Activated naive CD4-positive, alpha-beta T cell treated with anti-CD3 and anti-CD28 coated beads, Interleukin-2, amount 50 U/mL, for 16 hours (primary cell): ENCODE data around the gene ZRANB3.

Experiments
- DNase-seq: peaks from one replicate; pipeline ENCODE4 v3.0.0-alpha.2; 2020

ZRANB3 gene

GRCh38 chr2:135238651-135239050 lies 292.4 kb downstream of the ZRANB3 start:
- no peak for DNase-seq

DNA sequence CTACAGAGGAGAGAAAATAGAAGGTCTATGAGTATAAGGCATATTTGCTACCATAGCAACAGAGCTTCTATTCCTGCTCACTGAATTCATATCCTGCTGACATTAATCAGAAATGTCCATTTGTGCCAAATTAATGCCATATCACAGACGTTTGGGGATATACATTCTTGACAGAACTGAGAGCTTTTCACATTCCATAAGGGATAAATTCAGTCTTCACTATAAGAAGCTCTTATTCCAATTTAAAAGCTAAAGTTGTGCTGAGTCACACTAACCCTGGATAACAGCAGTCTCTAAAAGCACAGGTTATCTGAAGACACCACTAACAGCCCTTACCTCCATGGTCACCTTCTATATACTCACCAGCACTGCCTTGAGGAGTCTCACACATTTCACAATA lies 300.9 kb downstream of the ZRANB3 start:
- DNase-seq, result no peak

GRCh38 chr2:135227386-135227785 lies 303.6 kb downstream of the ZRANB3 start:
- no peak for DNase-seq

- no peak for DNase-seq
Measured at GRCh38 chr2:135226961-135227360, 304.1 kb downstream of the ZRANB3 start.

- no peak for DNase-seq
Measured at GRCh38 chr2:135225781-135226180, 305.2 kb downstream of the ZRANB3 start.

DNA sequence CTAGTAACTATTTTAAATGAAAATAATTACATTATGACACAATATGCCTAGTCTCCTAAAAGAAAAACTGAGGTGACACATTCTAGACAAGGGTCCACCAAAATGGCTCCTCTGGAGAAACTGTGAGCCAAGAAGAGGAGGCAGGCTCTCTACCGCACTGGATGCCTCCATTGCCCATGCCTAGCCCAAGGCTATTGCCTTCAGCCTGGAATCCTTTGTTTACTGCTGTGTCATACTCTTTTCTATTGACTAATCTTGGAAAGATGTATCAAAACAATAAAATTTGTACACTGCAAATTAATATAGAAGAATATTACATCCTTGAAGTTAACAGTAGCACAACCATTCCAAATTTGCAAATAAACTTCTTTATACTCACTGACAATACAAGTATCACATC lies 311.8 kb downstream of the ZRANB3 start:
- DNase-seq, result no peak

DNA sequence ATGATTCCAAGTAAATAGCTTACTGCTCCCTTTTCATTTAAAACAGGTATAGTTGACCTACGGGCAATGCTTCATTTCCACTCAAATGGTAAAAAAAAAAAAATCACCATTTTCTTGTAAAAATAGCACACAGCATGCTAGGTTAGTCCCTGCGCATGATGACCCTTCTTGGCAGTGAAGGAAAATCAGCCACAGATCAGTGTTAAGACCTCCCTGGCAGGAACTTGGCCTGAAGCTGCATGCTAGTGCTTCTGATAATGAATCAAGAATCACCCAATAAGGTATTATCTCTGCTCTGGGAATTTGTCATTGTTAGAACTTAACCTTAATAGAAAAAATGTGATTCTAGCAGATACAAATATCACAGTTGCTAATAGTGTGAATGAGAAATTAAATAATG lies 312.6 kb downstream of the ZRANB3 start:
- no peak for DNase-seq

DNA sequence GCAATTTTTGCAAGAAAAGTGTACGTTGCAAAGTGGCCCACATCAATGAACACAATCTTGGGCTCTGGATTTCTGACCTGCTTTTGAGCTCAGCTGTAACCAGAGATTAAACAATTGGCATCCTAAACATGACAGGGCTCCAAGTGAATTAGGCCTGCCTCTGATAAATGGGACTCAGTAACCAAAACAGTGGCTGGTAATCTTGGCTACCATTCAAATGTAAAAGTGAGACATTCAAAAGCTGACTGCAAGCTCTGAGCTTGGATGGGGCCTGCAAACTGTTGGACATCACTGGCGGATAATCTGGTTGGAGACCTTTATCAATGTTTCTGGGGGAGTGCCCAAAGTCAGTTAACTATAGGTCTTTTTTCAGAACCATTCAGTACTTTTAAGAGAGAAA lies 318.3 kb downstream of the ZRANB3 start:
- DNase-seq, result no peak

GRCh38 chr2:135208016-135208415 lies 323.0 kb downstream of the ZRANB3 start:
- no peak for DNase-seq

DNA sequence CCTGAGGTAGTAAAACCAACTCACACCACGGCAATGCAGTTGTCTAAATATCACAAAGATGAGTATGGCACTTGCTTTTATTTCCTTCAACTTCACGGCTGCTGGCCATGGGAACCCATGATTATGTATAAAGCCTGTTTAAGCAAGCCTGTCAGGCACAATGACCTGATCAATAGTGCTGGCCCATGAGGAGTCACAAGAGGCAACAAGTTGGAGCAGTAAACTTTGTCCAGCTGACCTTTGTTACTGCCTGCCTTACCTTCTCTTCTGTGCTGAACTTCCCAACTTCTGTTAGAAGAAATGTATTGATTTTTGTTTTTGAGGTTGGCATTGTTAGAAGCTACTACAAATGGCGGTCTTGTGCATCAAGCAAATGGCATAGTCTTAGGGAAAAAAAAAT lies 327.1 kb downstream of the ZRANB3 start:
- DNase-seq, result no peak

DNA sequence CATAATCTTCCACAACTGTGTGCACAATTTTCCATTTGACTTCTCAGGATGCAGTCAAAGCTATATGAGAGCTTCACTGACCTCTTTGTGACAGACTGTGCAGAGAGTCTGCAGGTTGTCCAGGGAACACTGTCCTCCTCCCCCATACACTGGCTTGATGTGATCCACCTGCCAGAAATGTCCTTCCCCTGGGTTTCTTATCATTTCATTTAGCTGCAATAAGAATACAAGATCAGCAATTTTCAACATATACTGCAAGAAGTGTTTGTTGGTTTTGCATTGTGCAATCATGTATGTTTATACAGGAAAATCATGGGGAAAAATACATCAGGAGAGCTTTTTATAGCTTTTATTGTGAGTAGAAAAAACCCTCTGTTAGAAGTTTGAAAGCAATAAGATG lies 328.3 kb downstream of the ZRANB3 start:
- DNase-seq, result no peak

DNA sequence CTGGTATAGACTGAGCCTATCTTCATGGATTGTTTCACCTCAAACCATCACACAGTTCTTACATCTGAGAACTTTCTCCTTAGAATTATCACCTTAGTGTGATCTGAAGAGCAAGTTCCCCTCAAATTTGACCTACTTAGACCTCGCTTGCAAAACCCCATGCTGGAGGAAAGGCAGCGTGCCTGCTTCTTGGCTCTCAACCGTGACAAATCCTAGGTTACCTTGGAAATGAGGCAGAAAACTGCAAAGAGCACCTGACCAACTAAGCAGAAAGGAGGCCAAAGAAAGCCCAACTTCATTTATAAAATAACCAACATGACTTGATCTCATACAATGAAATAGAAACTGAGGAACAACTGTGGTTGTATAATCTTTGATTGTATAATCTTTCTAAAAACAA lies 332.5 kb downstream of the ZRANB3 start:
- DNase-seq, result no peak

DNA sequence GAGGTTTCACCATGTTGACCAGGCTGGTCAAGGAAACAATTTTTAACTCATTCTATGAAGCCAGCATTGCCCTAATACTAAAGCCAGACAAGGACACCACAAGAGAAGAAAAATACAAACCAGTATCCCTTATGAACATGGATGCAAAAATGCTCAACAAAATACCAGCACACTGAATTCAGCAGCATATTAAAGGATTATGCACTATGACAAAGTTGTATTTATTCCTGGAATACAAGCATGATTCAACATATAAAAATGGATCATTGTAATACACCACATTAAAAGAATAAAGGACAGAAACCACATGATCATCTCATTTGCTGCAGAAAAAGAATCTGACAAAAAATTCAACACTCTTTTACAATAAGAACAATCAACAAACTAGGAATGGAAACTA lies 340.2 kb downstream of the ZRANB3 start:
- no peak for DNase-seq

DNA sequence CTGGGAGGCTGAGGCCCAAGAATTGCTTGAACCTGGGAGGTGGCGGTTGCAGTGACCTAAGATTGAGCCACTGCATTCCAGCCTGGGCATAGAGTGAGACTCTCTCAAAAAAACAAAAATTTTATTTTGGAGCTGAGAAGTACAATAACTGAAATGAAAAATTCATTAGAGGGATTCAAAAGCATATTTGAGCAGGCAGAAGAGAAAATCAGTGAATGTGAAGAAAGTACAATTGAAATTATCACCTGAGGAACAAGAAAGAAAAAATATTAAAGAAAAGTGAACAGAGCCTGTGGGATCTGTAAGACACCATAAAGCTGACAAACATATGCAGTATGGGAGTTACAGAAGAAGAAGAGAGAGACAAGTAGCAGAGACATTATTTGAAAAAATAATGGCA lies 341.9 kb downstream of the ZRANB3 start:
- no peak for DNase-seq

DNA sequence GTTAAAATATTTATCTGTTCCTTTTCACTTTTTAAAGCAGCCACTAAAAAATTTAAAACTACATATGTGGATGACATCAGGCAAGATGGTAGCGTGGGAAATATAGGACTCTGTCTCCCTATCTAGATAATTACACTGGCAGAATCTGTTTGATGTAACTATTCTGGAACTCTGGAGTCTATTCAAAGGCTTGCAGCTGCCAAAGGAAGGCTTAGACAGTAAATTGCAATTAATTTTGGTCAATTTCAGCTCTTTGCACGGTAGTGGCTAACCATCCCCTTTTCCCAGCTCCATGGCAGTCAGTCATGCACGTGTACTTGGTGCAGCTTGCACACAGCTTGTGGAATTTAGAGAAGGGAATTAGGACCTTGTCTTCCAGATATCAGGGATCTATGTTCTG lies 343.7 kb downstream of the ZRANB3 start:
- no peak for DNase-seq

- DNase-seq, result no peak
Measured at GRCh38 chr2:135186054-135186453, 345.0 kb downstream of the ZRANB3 start.

GRCh38 chr2:135183822-135184221 lies 347.2 kb downstream of the ZRANB3 start:
- DNase-seq, result no peak

DNA sequence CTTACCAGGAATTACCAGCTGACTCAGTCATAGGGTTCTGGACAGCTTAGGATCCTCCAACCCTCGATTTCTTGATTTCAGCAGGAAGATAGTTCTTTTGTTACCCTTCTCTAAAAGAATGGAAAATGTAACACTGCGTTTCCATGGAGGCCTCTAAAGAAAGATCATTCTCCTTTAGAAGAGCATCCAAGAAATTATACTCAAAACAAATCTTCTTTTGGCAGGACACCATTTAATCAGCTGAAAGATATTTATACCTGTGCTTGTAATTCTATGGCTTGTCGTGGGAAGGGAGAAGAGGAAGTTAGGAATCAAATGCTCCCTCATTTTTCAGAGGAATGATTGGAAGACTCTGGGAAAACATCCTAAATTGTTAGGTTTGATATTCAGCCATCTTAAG lies 348.4 kb downstream of the ZRANB3 start:
- no peak for DNase-seq

DNA sequence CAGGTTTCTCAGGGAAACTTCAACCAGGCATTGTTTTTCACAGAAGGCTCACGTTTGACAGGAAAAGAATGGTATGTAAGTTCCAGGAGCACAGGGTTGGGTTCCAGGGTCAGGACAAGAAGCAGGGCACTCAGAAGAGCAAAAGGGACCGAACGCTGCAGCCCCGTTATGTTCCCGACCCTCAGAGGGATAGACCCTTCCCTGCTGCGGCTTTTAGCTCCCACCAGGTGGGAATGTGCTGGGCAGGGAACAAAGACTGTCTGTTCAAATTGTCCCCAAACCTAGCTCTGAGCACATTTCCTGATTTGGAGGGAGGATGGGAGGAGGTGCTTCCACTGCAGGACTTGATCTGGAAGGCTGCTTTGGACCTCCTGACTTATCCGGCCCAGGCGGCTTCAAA lies 348.8 kb downstream of the ZRANB3 start:
- no peak for DNase-seq

- no peak for DNase-seq
Measured at GRCh38 chr2:135179689-135180088, 351.3 kb downstream of the ZRANB3 start.

- no peak for DNase-seq
Measured at GRCh38 chr2:135175177-135175576, 355.8 kb downstream of the ZRANB3 start.

GRCh38 chr2:135174810-135175093 lies 356.3 kb downstream of the ZRANB3 start:
- DNase-seq, result no peak

DNA sequence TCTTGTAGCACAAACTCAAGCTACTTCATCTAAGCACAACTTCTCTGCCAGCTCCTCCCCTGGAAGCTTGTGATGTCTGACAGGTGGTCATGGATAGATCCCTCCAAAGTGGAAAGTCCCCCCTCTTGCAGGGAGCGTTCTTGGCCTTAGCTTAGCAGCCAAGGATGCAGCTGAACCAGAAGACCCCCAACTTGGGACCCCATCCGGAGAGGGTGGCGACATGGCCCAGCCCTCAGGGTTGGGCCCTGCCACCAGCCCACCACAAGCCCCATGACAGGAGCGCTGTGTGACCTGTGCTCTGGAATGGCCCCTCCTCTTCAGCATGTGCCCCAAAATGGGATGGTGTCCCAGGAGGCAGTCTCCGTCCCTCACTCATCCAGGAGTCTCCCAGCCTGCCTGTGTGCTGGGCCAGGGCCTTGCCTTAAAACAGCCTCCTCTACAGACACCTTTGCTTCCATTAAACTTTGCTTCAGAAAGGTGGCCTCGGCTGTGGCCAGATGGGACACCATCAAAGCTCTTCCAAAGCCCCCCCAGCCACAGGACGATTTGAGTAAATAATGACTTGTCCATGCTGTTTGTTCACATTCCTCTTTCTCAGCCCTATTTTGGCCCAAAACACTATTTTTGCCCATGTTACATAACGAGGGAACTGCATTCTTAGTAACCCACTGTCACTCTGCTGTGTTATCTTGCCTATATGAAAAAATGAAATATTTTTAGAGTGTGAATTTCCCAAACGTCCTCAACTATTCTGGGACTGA lies 356.8 kb downstream of the ZRANB3 start:
- DNase-seq, result no peak

- DNase-seq, result no peak
Measured at GRCh38 chr2:135169900-135170753, 360.9 kb downstream of the ZRANB3 start.
